OCI-LY3 (cell line): ENCODE measurements around the gene RPS23.

Source experiments
- EZH2phosphoT487 ChIP-seq: fragments of 200-600 bp; shearing (Covaris generic); IDR thresholded peaks from 2 replicates; pipeline ENCODE4 v1.6.1; 2018; ENCODE audit warnings: antibody characterized with exemption, mixed run types, low read depth
- TF ChIP-seq, protein P1 (sequence below): fragments of 200-600, 300-600 bp; sonication (generic); IDR thresholded peaks from 2 replicates; pipeline ENCODE4 v1.5.1; 2014; ENCODE audit warnings: antibody characterized with exemption, low read length, low read depth

- TF ChIP-seq, protein P1, sequence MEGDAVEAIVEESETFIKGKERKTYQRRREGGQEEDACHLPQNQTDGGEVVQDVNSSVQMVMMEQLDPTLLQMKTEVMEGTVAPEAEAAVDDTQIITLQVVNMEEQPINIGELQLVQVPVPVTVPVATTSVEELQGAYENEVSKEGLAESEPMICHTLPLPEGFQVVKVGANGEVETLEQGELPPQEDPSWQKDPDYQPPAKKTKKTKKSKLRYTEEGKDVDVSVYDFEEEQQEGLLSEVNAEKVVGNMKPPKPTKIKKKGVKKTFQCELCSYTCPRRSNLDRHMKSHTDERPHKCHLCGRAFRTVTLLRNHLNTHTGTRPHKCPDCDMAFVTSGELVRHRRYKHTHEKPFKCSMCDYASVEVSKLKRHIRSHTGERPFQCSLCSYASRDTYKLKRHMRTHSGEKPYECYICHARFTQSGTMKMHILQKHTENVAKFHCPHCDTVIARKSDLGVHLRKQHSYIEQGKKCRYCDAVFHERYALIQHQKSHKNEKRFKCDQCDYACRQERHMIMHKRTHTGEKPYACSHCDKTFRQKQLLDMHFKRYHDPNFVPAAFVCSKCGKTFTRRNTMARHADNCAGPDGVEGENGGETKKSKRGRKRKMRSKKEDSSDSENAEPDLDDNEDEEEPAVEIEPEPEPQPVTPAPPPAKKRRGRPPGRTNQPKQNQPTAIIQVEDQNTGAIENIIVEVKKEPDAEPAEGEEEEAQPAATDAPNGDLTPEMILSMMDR, result no peak
- no peak for TF ChIP-seq EZH2phosphoT487
These were observed 43.3 kb downstream of the RPS23 start for GRCh38 chr5:82234885-82235284.
